Measurements from ENCODE around the gene PLAC1.
A peak's percentile ranks its signal among the peaks of the same experiment; 100 is the strongest.

Gene PLAC1

DNA sequence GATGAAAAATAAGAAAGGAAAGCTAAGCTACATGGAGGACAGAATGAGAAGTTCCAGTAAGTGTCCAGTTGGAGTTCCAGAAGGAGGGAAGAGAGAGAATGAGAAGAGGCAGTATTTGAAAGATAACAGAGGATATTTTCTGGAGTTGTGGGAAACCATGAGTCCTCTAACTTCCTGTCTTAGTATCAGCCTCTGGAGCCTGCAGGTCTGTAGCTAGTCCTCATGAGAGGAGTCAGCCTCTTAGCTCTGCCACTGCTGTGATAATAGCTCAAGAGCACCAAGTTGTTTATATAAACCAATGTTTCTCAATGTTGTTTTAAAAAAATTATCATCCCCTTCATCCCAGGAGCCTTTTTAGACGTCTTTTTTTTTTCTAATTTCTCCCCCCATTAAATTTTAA lies 2.4 kb upstream of the PLAC1 start:
- no peak overlapping the region for H3K4me3 ChIP-seq (ENCODE audit: low read depth, low read length)
- TF ChIP-seq, protein P1, sequence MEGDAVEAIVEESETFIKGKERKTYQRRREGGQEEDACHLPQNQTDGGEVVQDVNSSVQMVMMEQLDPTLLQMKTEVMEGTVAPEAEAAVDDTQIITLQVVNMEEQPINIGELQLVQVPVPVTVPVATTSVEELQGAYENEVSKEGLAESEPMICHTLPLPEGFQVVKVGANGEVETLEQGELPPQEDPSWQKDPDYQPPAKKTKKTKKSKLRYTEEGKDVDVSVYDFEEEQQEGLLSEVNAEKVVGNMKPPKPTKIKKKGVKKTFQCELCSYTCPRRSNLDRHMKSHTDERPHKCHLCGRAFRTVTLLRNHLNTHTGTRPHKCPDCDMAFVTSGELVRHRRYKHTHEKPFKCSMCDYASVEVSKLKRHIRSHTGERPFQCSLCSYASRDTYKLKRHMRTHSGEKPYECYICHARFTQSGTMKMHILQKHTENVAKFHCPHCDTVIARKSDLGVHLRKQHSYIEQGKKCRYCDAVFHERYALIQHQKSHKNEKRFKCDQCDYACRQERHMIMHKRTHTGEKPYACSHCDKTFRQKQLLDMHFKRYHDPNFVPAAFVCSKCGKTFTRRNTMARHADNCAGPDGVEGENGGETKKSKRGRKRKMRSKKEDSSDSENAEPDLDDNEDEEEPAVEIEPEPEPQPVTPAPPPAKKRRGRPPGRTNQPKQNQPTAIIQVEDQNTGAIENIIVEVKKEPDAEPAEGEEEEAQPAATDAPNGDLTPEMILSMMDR (conservative IDR thresholded peaks at IDR 0.05; ENCODE audit: low read depth, low read length): no peak
- DNase-seq (ENCODE audit: low read depth): peak; percentile 16

DNA sequence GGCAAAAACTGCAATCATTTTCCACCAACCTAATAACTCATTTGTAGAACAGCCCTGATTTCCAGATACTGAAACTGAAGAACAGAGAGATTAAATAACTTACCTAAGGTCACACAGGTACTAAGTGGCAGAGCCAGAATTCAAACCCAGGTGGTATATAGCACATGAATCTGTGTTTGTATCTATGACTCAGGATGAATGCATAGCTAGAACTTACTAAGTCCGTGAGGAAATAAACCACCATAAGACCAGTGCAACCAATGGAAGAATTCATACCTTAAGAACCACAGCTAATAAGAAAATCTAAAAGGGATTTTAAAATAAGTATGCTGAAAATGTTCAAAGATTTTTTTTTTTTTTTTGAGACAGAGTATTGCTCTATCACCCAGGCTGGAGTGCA lies 1.5 kb upstream of the PLAC1 start:
- TF ChIP-seq, protein P1 (conservative IDR thresholded peaks at IDR 0.05; ENCODE audit: low read depth, low read length): no peak

DNA sequence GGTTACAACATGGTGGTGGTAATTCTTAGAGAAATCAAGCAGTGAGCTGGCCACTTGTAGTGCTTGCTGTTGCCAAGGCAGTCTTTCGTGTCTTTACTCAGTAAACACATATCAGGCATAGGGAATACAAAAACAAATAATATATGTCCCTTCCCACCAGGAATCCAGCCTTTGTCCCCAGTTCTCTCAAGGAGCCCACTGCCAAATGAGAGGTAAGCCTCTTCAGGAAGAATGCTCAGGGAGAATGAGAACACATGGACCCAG lies 421 bp upstream of the PLAC1 start:
- TF ChIP-seq, protein P1 (conservative IDR thresholded peaks at IDR 0.05; ENCODE audit: low read depth, low read length): no peak
- H3K4me3 ChIP-seq (ENCODE audit: low read depth, low read length): no peak overlapping the region
- DNase-seq (ENCODE audit: low read depth): no peak

More for the DNA sequence above, 1.5 kb upstream of the PLAC1 start:
- DNase-seq (ENCODE audit: low read depth): no peak
- H3K4me3 ChIP-seq (ENCODE audit: low read depth, low read length): no peak overlapping the region

DNA sequence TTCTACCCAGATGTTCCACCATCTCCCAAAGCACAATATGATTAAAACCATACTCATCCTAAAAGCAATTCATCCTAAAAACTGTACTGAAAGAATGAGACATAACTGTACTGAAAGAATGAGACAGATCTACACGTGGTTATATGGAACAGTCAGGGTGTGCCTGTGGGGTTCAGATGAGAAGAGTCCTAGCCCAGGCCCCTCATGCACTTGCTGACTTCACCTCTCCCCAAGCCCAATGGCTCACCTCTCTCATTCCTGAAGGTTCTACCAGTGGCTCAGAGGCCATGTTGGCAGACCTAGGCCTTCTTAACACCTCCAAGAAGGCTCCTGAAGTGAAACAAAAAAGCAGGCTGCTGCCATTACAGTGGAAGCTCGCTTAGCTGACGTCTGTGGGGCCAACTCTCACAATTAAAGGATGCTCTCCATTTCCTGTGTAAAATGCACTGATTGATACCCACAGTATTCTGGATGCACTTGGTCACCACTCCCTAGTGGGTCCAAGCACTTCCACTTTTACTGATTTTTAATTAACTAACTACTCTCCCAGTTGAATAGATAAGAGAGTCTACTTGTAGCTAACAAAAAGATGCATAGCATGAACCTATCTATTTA lies 3.8 kb downstream of the PLAC1 start:
- no peak for DNase-seq (ENCODE audit: low read depth)
- TF ChIP-seq, protein P1 (conservative IDR thresholded peaks at IDR 0.05; ENCODE audit: low read depth, low read length): no peak
- no peak overlapping the region for H3K4me3 ChIP-seq (ENCODE audit: low read depth, low read length)

DNA sequence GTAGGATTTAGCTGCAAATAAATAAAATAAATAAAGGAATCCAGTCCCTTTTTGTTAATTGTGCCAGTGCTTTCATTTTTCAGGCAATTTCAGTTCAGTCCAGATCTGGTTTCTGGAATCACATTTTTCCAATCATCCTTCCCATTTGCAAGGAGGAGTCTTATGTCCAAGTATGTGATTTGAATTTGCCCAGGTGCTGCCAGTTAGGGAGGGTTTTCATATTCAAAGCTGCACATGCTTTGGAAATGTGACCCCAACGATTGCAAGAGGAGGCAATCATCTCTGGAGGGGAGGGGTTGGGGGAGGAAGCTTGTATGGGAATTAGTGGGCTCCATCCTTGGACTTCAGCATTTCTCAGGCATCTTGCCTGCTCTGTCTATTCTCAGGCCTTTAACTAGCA lies 4.4 kb downstream of the PLAC1 start:
- no peak overlapping the region for H3K4me3 ChIP-seq (ENCODE audit: low read depth, low read length)
- TF ChIP-seq, protein P1 (conservative IDR thresholded peaks at IDR 0.05; ENCODE audit: low read depth, low read length): no peak
- DNase-seq (ENCODE audit: low read depth): no peak

DNA sequence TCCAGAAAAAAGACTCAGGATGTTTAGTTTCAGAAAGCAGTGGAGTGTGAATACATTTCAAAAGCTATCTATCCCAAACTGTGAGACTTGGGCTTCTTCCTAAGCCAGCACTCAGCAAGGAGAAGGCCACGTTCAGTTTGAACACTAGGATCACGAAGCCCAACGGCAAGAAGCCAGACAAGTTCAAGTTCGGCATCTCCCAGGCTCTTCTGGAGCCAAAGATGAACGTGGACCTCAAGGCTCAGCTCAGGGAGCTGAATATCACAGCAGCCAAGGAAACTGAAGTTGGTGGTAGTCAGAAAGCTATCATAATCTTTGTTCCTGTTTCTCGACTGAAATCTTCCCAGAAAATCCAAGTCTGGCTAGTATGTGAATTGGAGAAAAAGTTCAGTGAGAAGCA lies 7.6 kb downstream of the PLAC1 start:
- DNase-seq (ENCODE audit: low read depth): no peak

DNA sequence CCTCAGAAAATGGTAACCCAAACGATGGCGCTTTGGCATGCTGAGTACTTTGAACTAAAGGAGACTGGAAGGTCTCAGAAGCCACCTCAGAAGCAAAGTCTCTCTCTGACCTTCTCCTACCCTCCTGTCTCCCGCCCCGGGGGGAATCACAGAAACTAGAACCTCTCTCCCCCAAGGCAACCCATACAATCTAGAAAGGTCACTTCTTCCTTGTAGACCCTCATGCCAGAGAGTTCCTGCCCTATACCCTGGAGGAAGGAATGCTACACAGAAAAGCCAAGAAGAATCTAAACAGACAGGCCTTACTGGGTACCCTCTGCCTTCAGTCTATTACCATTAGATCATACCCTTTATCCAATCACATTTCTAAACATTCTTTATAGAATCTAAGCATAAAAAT lies 8.5 kb downstream of the PLAC1 start:
- DNase-seq (ENCODE audit: low read depth): no peak
- TF ChIP-seq, protein P1 (conservative IDR thresholded peaks at IDR 0.05; ENCODE audit: low read depth, low read length): no peak
- H3K4me3 ChIP-seq (ENCODE audit: low read depth, low read length): no peak overlapping the region

More for the DNA sequence above, 7.6 kb downstream of the PLAC1 start:
- H3K4me3 ChIP-seq (ENCODE audit: low read depth, low read length): no peak overlapping the region
- TF ChIP-seq, protein P1 (conservative IDR thresholded peaks at IDR 0.05; ENCODE audit: low read depth, low read length): no peak

Measured in choroid plexus epithelial cell (primary cell).